Vagina (tissue), 2 donors: Measurements from ENCODE around the gene SPON1. TPM values are rescaled to one million over a fixed set of nuclear protein-coding genes. Genes with fewer than 3 reads are reported as not detected.
A peak's percentile ranks its signal among the peaks of the same experiment; 100 is the strongest.
"Not testable (repeated sequence)": the region's sequence is repeated elsewhere in the genome, so short reads cannot be mapped to it uniquely, and the experiment has no call there.

ENCODE experiments used
- DNase-seq, 2 donors: peaks; one replicate each; pipeline ENCODE4 v3.0.0-alpha.2; 2017; ENCODE audit errors: extremely low spot score in 2 of 2
- H3K27ac ChIP-seq: fragments of 200-600 bp; sonication (generic); one replicate; pipeline ENCODE4 v1.5.1; 2019
- H3K27me3 ChIP-seq: fragments of 200-600 bp; sonication (generic); one replicate; pipeline ENCODE4 v1.5.1; 2019
- H3K36me3 ChIP-seq, 2 donors: fragments of 200-600 bp; sonication (generic); one replicate each; pipeline ENCODE4 v1.5.1; 2017 to 2019
- H3K4me1 ChIP-seq: fragments of 200-600 bp; sonication (generic); one replicate; pipeline ENCODE4 v1.5.1; 2019
- H3K4me3 ChIP-seq, 2 donors: fragments of 200-600 bp; sonication (generic); 1 replicate in 1 of 2; 2 replicates in 1 of 2; pipeline ENCODE4 v1.5.1; 2016 to 2019
- H3K9me3 ChIP-seq: fragments of 200-600 bp; sonication (generic); one replicate; pipeline ENCODE4 v1.5.1; 2019
- POLR2A ChIP-seq, 2 donors: fragments of 450-650 bp; IDR thresholded peaks; one replicate each; pipeline ENCODE4 v1.6.1; 2017; ENCODE audit warnings: antibody characterized with exemption in 2 of 2, mild to moderate bottlenecking in 2 of 2, moderate library complexity in 2 of 2
- POLR2AphosphoS5 ChIP-seq, 2 donors: sonication (generic); formaldehyde crosslinking; IDR thresholded peaks; one replicate each; pipeline ENCODE4 v1.9.0; 2017; ENCODE audit warnings: antibody characterized with exemption in 2 of 2, mild to moderate bottlenecking in 2 of 2, low read depth in 1 of 2; ENCODE audit not compliant: insufficient read depth in 1 of 2
- intact Hi-C: fragments of 100-400 bp; cut with DNase I; formaldehyde crosslinking; loops from one replicate; pipeline ENCODE4 v1.15.1; 2023
- total RNA-seq: library from RNA; depleted of rRNA; stranded (reverse); fragments of >200 nt; gene quantifications from one replicate; pipeline ENCODE4 v1.2.3, GENCODE V29; 2016
- TF ChIP-seq, protein P1 (sequence below), 3 experiments: fragments of 450-650 bp in 2 of 3; fragments of 200-600 bp in 1 of 3; sonication (generic) in 1 of 3; IDR thresholded peaks; one replicate each; pipeline ENCODE4 v1.5.1; 2017 to 2019; ENCODE audit warnings: antibody characterized with exemption in 3 of 3, mild to moderate bottlenecking in 2 of 3, moderate library complexity in 2 of 3

The SPON1 gene
- total RNA-seq, 1 donor from 2014 or later: 31.7 TPM

DNA sequence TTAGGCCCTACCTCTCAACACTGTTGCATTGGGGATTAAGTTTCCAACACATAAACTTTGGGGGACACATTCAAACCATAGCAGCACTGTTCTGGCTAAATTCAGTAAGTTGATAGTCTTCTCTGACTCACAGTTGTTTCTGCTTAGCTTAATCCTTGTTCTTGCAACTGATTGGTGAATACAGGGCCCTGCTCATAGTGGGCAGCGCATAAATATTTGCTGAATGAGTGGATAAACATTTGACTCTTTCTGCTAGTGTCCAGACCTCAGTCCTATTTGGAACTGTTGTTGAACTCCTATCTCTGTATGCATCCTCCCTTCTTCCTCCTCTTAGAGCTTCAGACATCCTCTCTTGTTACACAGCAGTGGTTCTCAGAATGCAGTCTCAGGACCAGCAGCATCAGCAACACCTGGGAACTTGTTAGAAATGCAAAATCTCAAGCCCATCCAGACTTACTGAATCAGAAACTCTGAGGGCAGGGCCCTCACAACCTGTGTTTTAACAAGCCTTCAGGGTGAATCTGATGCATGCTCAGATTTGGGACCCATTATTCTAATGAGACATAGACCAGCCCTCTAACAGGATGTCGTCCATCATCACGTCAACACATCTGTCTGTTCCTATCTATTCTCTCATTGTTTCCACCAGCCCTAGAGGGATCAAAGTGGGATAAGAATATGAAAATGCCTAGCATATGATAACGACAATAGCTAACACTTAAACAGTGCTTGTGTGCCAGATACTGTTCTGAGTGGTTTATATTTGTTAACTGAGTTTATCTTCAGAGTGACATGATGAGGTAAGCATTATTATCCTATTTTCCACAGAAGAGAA, 22.3 kb downstream of the SPON1 start:
- intact Hi-C loops: no loop called here
- Histone ChIP-seq H3K4me3 (no peak overlapping the region), H3K27ac (peak overlapping the region; percentile 56), H3K36me3 (no peaks in the 10 kb centered on the region), H3K9me3 (no peaks in the 10 kb centered on the region), H3K4me1 (peaks cover 24% of the 10 kb centered on the region), H3K27me3 (no peaks in the 10 kb centered on the region)
- DNase-seq: no peak
- TF ChIP-seq, protein P1, sequence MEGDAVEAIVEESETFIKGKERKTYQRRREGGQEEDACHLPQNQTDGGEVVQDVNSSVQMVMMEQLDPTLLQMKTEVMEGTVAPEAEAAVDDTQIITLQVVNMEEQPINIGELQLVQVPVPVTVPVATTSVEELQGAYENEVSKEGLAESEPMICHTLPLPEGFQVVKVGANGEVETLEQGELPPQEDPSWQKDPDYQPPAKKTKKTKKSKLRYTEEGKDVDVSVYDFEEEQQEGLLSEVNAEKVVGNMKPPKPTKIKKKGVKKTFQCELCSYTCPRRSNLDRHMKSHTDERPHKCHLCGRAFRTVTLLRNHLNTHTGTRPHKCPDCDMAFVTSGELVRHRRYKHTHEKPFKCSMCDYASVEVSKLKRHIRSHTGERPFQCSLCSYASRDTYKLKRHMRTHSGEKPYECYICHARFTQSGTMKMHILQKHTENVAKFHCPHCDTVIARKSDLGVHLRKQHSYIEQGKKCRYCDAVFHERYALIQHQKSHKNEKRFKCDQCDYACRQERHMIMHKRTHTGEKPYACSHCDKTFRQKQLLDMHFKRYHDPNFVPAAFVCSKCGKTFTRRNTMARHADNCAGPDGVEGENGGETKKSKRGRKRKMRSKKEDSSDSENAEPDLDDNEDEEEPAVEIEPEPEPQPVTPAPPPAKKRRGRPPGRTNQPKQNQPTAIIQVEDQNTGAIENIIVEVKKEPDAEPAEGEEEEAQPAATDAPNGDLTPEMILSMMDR (IDR thresholded peaks at IDR 0.05): no peak
- no peak for TF ChIP-seq POLR2A (IDR thresholded peaks at IDR 0.05)
- TF ChIP-seq POLR2AphosphoS5 (IDR thresholded peaks at IDR 0.05; ENCODE audit: insufficient read depth in 1 of 2, low read depth in 1 of 2): no peak

DNA sequence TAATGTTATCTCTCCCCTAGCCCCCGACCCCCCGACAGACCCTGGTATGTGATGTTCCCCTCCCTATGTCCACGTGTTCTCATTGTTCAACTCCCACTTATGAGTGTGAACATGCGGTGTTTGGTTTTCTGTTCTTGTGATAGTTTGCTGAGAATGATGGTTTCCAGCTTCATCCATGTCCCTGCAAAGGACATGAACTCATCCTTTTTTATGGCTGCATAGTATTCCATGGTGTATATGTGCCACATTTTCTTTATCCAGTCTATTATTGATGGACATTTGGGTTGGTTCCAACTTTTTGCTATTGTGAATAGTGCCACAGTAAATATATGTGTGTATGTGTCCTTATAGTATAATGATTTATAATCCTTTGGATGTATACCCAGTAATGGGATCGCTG, 24.2 kb downstream of the SPON1 start:
- H3K27me3 ChIP-seq, H3K27ac ChIP-seq, H3K9me3 ChIP-seq, H3K36me3 ChIP-seq, H3K4me3 ChIP-seq, intact Hi-C loops, DNase-seq: not testable (repeated sequence)
- H3K4me1 ChIP-seq: peaks cover 26% of the 10 kb centered on the region

DNA sequence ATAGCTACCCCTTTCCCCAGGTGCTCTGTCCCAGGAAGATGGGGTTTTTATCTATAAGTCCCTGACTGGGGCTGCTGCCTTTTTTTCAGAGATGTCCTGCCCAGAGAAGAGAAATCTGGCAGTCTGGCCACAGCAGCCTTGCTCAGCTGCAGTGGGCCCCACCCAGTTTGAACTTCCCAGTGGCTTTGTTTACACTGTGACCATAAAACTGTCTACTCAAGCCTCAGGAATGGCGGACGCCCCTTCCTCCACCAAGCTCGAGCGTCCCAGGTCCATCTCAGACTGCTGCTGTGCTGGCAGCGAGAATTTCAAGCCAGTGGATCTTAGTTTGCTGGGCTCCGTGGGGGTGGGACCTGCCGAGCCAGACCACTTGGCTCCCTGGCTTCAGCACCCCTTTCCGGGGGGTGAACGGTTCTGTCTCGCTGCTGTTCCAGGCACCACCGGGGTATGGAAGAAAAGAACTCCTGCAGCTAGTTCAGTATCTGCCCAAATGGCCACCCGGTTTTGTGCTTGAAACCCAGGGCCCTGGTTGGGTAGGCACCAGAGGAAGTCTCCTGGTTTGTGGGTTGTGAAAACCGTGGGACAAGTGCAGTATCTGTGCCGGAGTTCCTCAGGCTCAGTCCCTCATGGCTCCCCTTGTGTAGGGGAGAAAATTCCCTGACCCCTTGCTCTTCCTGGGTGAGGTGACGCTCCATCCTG, 29.8 kb downstream of the SPON1 start:
- intact Hi-C loops, H3K27me3 ChIP-seq, H3K27ac ChIP-seq, H3K9me3 ChIP-seq, DNase-seq, H3K36me3 ChIP-seq, H3K4me3 ChIP-seq: not testable (repeated sequence)
- peaks cover 13% of the 10 kb centered on the region for H3K4me1 ChIP-seq

DNA sequence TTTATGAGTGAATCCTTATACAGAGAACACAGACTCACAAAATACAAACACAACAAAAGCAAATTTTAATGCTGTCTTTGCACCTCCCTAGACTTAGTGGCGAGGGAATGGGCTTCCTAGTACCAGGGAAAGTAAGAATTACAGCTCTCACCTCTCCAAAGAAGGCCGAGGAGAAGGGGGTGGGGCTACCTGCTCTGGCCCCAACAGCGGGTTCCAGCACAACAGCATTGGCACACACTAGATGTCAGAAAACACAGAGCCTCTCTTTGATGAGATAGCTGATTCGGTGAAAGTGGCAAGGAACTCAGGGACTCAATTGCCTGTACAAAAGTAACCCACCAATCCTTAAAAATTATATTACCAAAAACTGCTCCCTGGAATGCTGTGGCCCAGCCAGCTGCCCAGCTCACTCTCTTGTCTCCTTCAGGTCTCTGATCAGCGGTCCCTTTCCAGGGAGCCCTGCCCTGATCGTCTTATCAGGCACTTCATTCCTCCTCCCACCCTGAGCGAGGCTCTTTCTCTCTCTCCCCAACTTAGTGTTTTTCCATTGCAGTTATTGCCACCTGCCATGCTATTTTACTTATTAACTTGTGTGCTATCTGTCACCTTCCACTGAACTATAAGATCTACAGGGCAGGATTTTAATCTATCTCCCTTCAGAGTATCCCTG, 30.7 kb downstream of the SPON1 start:
- Histone ChIP-seq H3K4me3 (no peak overlapping the region), H3K9me3 (no peaks in the 10 kb centered on the region), H3K27ac (no peak overlapping the region), H3K27me3 (no peaks in the 10 kb centered on the region), H3K4me1 (peaks cover 13% of the 10 kb centered on the region), H3K36me3 (no peaks in the 10 kb centered on the region)
- no peak for DNase-seq
- no peak for TF ChIP-seq POLR2AphosphoS5 (IDR thresholded peaks at IDR 0.05; ENCODE audit: insufficient read depth in 1 of 2, low read depth in 1 of 2)
- TF ChIP-seq, protein P1 (IDR thresholded peaks at IDR 0.05): no peak
- no peak for TF ChIP-seq POLR2A (IDR thresholded peaks at IDR 0.05)
- intact Hi-C loops: no loop called here

DNA sequence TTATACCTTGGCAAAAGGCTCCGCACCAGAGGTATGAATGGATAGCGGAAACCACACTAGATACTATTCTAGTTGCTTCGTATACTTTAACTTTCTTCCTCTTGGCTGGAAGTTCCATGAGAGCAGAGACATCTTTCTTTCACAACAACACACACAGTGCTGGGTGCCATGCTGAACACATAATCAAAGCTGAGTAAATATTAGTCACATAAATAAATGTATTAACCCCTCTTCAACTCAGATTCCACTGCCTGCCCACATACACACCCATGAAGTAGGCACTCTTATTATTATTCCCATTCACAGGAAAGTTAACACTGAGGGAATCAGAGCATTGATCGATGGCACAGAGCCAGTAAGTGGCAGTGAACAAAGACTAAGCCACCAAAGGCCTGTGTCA, 35.4 kb downstream of the SPON1 start:
- Histone ChIP-seq H3K27me3 (no peaks in the 10 kb centered on the region), H3K36me3 (no peaks in the 10 kb centered on the region), H3K9me3 (no peaks in the 10 kb centered on the region), H3K4me3 (no peak overlapping the region), H3K4me1 (no peaks in the 10 kb centered on the region), H3K27ac (no peak overlapping the region)
- intact Hi-C loops: no loop called here
- no peak for TF ChIP-seq POLR2AphosphoS5 (IDR thresholded peaks at IDR 0.05; ENCODE audit: insufficient read depth in 1 of 2, low read depth in 1 of 2)
- no peak for TF ChIP-seq POLR2A (IDR thresholded peaks at IDR 0.05)
- TF ChIP-seq, protein P1 (IDR thresholded peaks at IDR 0.05): no peak
- DNase-seq: no peak
